Right lobe of liver (tissue), 4 donors: ENCODE measurements around the gene ZNF12.
"Not testable (repeated sequence)": the region's sequence is repeated elsewhere in the genome, so short reads cannot be mapped to it uniquely, and the experiment has no call there.

ENCODE experiments used
- CTCF ChIP-seq, 4 donors: fragments of 200-600 bp in 3 of 4; fragments of 450-650 bp in 1 of 4; IDR thresholded peaks; one replicate each; pipeline versions ENCODE4 v1.5.1 to v1.8.0; 2016 to 2022; ENCODE audit warnings: antibody characterized with exemption in 4 of 4, mild to moderate bottlenecking in 2 of 4
- POLR2A ChIP-seq: fragments of 450-650 bp; IDR thresholded peaks from one replicate; pipeline ENCODE4 v1.6.1; 2017; ENCODE audit warnings: antibody characterized with exemption, mild to moderate bottlenecking
- donor health status: DM: no; HTN: no; CAD: no.
- donor health status: DM: no; HTN: no; CAD: no.
- donor health status: DM: no; HTN: yes; CAD: no.

GRCh38 chr7:6728893-6729491 is 22.2 kb upstream of the ZNF12 start:
- TF ChIP-seq CTCF (IDR thresholded peaks at IDR 0.05); POLR2A: not testable (repeated sequence)
